Uterus (tissue), 4 donors: Measurements from ENCODE around the gene PPL. TPM values are rescaled to one million over a fixed set of nuclear protein-coding genes. Genes with fewer than 3 reads are reported as not detected.

Experiments used
- DNase-seq, 2 donors: peaks; one replicate each; pipeline ENCODE4 v3.0.0-alpha.2; 2019 to 2020
- H3K27ac ChIP-seq, 2 donors: fragments of 200-600 bp; sonication (generic); 1 replicate in 1 of 2; 2 replicates in 1 of 2; pipeline ENCODE4 v1.5.1; 2016 to 2018
- H3K27me3 ChIP-seq, 2 donors: fragments of 200-600 bp; sonication (generic); one replicate each; pipeline ENCODE4 v1.5.1; 2018 to 2019; ENCODE audit warnings: control low read depth in 1 of 2
- H3K36me3 ChIP-seq, 2 donors: fragments of 200-600 bp; sonication (generic); one replicate each; pipeline ENCODE4 v1.5.1; 2019; ENCODE audit warnings: control low read depth in 1 of 2
- H3K4me1 ChIP-seq, 2 donors: fragments of 200-600 bp; sonication (generic); one replicate each; pipeline ENCODE4 v1.5.1; 2018 to 2019; ENCODE audit warnings: control low read depth in 1 of 2
- H3K4me3 ChIP-seq, 2 donors: fragments of 200-600 bp; sonication (generic); 1 replicate in 1 of 2; 2 replicates in 1 of 2; pipeline ENCODE4 v1.5.1; 2018 to 2019; ENCODE audit warnings: mild to moderate bottlenecking in 1 of 2
- H3K9me3 ChIP-seq, 2 donors: fragments of 200-600 bp; sonication (generic); one replicate each; pipeline ENCODE4 v1.5.1; 2019; ENCODE audit warnings: control low read depth in 1 of 2
- POLR2A ChIP-seq, 2 donors: fragments of 450-650 bp; IDR thresholded peaks; one replicate each; pipeline ENCODE4 v1.6.1; 2016; ENCODE audit warnings: antibody characterized with exemption in 2 of 2, mild to moderate bottlenecking in 1 of 2, moderate library complexity in 1 of 2
- intact Hi-C: fragments of 100-400 bp; cut with DNase I; formaldehyde crosslinking; loops from one replicate; pipeline ENCODE4 v1.15.1; 2023; ENCODE audit warnings: low total_unique reads
- total RNA-seq, 4 donors: library from RNA; depleted of rRNA in 3 of 4; stranded (reverse); fragments of >200 nt in 3 of 4; gene quantifications; one replicate each; pipeline versions ENCODE4 v1.1.0 to v1.2.4, GENCODE V29; 2014 to 2023
- TF ChIP-seq, protein P1 (sequence below), 4 experiments: fragments of 200-600 bp in 2 of 4; fragments of 450-650 bp in 2 of 4; sonication (generic) in 2 of 4; IDR thresholded peaks; one replicate each; pipeline ENCODE4 v1.5.1; 2016 to 2019; ENCODE audit warnings: antibody characterized with exemption in 4 of 4, mild to moderate bottlenecking in 2 of 4, moderate library complexity in 1 of 4
- donor health status: DM: yes; HTN: yes; CAD: no.

The PPL gene
- total RNA-seq, 4 donors from 2014 or later = 8.7 to 39.6 (median 15.2) TPM

DNA sequence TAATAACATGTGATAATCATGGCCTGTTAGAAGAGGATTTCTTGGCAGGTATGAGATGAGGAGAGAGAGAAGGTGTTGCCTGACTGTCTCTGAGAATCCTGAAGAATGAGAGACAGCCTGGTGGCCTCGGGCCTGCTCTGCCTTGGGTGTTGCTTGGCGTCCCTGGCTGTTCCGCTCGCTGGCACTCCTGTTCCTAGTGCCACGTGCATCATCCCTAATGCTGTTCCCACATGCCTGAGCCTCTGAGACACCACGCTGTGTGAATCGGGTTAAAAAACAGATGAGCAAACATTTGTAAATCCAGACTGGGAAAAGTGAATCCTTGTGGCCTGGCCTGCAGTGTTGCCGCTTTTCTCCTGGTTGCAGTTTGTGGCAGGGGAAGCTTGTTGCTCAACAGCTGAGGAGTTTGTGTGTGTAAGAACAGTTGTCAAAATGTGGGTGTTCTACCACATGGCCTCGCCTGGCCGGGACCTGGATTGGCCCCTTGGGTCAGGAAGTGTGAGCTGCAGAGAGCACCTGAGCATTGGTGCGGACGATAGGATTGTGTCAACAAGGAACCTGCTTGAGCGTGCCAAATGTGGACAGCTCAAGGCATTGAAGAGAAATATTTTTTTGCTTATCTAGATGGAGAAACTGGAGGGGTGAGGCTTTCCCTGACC lies 67.7 kb downstream of the PPL start:
- DNase-seq = no peak
- TF ChIP-seq, protein P1, sequence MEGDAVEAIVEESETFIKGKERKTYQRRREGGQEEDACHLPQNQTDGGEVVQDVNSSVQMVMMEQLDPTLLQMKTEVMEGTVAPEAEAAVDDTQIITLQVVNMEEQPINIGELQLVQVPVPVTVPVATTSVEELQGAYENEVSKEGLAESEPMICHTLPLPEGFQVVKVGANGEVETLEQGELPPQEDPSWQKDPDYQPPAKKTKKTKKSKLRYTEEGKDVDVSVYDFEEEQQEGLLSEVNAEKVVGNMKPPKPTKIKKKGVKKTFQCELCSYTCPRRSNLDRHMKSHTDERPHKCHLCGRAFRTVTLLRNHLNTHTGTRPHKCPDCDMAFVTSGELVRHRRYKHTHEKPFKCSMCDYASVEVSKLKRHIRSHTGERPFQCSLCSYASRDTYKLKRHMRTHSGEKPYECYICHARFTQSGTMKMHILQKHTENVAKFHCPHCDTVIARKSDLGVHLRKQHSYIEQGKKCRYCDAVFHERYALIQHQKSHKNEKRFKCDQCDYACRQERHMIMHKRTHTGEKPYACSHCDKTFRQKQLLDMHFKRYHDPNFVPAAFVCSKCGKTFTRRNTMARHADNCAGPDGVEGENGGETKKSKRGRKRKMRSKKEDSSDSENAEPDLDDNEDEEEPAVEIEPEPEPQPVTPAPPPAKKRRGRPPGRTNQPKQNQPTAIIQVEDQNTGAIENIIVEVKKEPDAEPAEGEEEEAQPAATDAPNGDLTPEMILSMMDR (IDR thresholded peaks at IDR 0.05) = no peak
- TF ChIP-seq POLR2A (IDR thresholded peaks at IDR 0.05) = no peak
- Histone ChIP-seq H3K27me3 (no peaks in the 10 kb centered on the region), H3K4me3 (no peak overlapping the region), H3K9me3 (no peaks in the 10 kb centered on the region), H3K4me1 (no peaks in the 10 kb centered on the region), H3K27ac (no peak overlapping the region), H3K36me3 (no peaks in the 10 kb centered on the region)
- intact Hi-C loops = no loop called here

DNA sequence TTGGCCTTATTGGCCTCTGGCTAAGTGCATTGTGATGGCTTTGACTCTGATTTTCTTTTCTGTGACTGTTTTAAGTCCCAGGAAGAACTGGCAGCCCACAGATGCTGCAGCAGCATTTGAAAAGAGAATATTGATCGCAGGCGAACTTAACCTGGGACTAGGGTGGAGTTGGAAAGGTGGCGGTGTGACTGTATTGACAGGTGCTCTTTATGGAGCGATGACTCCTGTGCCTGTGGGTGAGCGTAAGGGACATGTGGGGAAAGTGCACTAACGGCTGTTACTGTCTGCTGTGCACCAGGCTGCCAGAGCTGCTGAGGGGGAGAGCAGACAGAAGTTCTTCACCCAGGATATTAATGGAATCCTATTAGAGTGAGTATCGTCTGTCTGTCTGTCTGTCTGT lies 68.4 kb downstream of the PPL start:
- no peak for DNase-seq
- Histone ChIP-seq H3K4me3 (no peak overlapping the region), H3K27ac (no peak overlapping the region), H3K36me3 (no peaks in the 10 kb centered on the region), H3K9me3 (no peaks in the 10 kb centered on the region), H3K4me1 (no peaks in the 10 kb centered on the region), H3K27me3 (no peaks in the 10 kb centered on the region)
- TF ChIP-seq, protein P1 (IDR thresholded peaks at IDR 0.05) = no peak
- no peak for TF ChIP-seq POLR2A (IDR thresholded peaks at IDR 0.05)
- intact Hi-C loops = no loop called here

DNA sequence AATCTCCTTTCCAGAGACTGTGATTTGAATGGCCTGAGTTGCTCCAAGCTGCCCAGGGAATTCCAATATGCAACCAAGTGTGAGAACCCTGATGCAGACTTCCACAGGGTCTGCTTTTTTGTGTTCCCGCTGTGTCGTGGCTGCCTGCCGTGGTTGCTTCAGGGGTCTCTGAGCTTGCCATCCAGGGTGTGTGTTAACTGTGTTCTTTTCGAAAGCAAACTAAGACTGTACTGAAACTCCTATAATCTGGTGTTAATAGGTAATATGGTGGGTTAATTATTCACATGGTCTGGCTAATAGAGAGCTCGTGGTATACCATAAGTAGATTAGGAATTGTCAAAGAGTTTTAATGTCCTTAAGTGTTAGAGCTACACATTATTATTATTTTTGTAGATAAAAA lies 68.9 kb downstream of the PPL start:
- intact Hi-C loops = no loop called here
- Histone ChIP-seq H3K36me3 (no peaks in the 10 kb centered on the region), H3K9me3 (no peaks in the 10 kb centered on the region), H3K27me3 (no peaks in the 10 kb centered on the region), H3K4me1 (no peaks in the 10 kb centered on the region), H3K4me3 (no peak overlapping the region), H3K27ac (no peak overlapping the region)
- TF ChIP-seq, protein P1 (IDR thresholded peaks at IDR 0.05) = no peak
- no peak for TF ChIP-seq POLR2A (IDR thresholded peaks at IDR 0.05)
- DNase-seq = no peak

DNA sequence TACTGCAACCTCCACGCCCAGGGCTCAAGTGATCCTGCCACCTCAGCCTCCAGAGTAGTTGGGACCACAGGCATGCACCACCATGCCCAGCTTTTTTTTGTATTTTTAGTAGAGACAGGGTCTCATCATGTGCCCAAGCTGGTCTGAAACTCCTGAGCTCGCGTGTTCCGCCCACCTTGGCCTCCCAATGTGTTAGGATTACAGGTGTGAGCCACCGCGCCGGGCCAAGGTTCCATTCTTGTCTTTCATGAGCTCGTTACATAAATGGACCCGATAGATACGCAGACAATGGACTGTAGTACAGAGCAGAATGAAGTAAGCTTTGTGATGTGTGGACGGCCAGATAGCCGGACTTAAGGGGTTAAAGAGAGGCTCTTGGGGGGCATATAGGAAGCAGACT lies 70.4 kb downstream of the PPL start:
- H3K27me3 ChIP-seq = no peaks in the 10 kb centered on the region
- no peaks in the 10 kb centered on the region for H3K4me1 ChIP-seq
- H3K9me3 ChIP-seq = no peaks in the 10 kb centered on the region
- H3K36me3 ChIP-seq = no peaks in the 10 kb centered on the region
- no peak overlapping the region for H3K27ac ChIP-seq
- no peak for DNase-seq
- intact Hi-C loops = no loop called here
- TF ChIP-seq, protein P1 (IDR thresholded peaks at IDR 0.05) = no peak
- TF ChIP-seq POLR2A (IDR thresholded peaks at IDR 0.05) = no peak
- H3K4me3 ChIP-seq = no peak overlapping the region

DNA sequence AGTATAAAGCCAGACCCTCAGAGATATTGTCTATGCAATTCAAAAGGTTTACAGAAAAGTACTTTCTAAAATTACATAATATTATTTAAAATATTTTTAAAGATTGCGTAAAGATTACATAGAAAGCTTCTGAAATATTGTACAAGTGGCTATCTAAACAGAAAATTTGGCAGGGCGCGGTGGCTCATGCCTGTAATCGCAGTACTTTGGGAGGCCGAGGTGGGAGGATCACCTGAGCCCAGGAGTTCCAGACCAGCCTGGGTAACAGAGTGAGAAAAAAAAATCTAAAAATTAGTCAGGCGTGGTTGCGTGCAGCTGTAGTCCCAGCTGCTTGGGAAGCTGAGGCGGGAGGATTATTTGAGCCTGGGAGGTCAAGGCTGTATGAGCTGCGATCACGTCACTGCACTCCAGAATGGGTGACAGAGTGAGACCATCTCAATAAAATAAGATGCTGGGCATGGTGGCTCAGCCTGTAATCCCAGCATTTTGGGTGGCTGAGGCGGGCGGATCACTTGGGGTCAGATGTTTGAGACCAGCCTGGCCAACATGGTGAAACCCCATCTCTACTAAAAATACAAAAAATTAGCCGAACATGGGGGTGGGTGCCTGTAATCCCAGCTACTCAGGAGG lies 71.6 kb downstream of the PPL start:
- TF ChIP-seq, protein P1 (IDR thresholded peaks at IDR 0.05) = no peak
- TF ChIP-seq POLR2A (IDR thresholded peaks at IDR 0.05) = no peak
- H3K27me3 ChIP-seq = no peaks in the 10 kb centered on the region
- H3K4me3 ChIP-seq = no peak overlapping the region
- no peaks in the 10 kb centered on the region for H3K36me3 ChIP-seq
- no peaks in the 10 kb centered on the region for H3K4me1 ChIP-seq
- DNase-seq = no peak
- no peaks in the 10 kb centered on the region for H3K9me3 ChIP-seq
- H3K27ac ChIP-seq = no peak overlapping the region
- intact Hi-C loops = no loop called here
